ENCODE results near the gene TSR3.

Gene TSR3

GRCh38 chr16:1306334-1306733 lies 45.3 kb downstream of the TSR3 start:
- DNase-seq, result no peak

GRCh38 chr16:1305823-1306222 lies 45.9 kb downstream of the TSR3 start:
- DNase-seq, result no peak

GRCh38 chr16:1301562-1301961 lies 50.1 kb downstream of the TSR3 start:
- DNase-seq, result no peak

GRCh38 chr16:1300664-1301476 lies 50.8 kb downstream of the TSR3 start:
- no peak for DNase-seq

- no peak for DNase-seq
These were observed 51.8 kb downstream of the TSR3 start for GRCh38 chr16:1299868-1300203.
